Body of pancreas (tissue), 4 donors: ENCODE results near the gene AHSP.

Experiments used
- CTCF ChIP-seq, 7 experiments: fragments of 450-650 bp in 4 of 7; fragments of 200-600 bp in 3 of 7; sonication (generic) in 3 of 7; IDR thresholded peaks; one replicate each; pipeline ENCODE4 v1.5.1; 2016 to 2019; ENCODE audit warnings: antibody characterized with exemption in 7 of 7
- POLR2A ChIP-seq, 3 donors: fragments of 450-650 bp; IDR thresholded peaks; one replicate each; pipeline ENCODE4 v1.6.1; 2016; ENCODE audit warnings: antibody characterized with exemption in 3 of 3, mild to moderate bottlenecking in 2 of 3

GRCh38 chr16:31527734-31528274 is at the start of gene AHSP:
- no peak for TF ChIP-seq CTCF (IDR thresholded peaks at IDR 0.05)
- TF ChIP-seq POLR2A (IDR thresholded peaks at IDR 0.05), result no peak
